H54 (cell line): Measurements from ENCODE around the gene PGD.
"Not testable (repeated sequence)": the region's sequence is repeated elsewhere in the genome, so short reads cannot be mapped to it uniquely, and the experiment has no call there.

Experiments
- DNase-seq: peaks from one replicate; pipeline ENCODE4 v3.0.0; 2011; ENCODE audit warnings: low spot score, mixed read lengths; ENCODE audit not compliant: insufficient read length
- FAIRE-seq: peaks from 3 replicates; lab custom pipeline; 2011; peaks lifted over from hg19 to GRCh38; lab: Jason Lieb, UNC
- POLR2A ChIP-seq: IDR thresholded peaks from 2 replicates; pipeline ENCODE4 v1.6.1; 2011; ENCODE audit warnings: low read depth, mild to moderate bottlenecking, low read length

Gene PGD

DNA sequence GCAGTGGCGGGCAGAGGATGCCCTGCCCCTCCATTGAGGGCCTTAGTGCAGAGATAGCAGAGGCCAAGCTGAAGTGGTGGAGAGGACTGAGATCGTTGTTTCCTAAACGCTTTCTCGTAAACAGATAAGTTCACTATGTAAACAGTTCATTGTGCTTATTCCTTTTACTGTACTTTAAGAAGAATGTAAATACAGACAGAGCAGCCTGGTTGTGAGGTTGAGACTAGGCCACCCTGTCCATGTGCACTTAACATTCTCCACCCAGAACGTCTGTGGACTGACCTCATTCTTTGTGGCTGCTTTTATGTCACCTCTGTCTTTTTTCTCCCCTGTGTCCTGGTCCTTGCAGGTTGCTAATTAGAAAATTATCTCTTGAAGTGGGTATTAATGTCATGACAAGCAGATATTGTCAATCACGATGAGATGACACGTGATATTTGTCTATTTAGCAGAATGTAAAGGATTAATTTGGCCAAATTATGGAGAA, 39.9 kb downstream of the PGD start:
- DNase-seq (no peak), FAIRE-seq (no peak)
- TF ChIP-seq POLR2A = no peak

DNA sequence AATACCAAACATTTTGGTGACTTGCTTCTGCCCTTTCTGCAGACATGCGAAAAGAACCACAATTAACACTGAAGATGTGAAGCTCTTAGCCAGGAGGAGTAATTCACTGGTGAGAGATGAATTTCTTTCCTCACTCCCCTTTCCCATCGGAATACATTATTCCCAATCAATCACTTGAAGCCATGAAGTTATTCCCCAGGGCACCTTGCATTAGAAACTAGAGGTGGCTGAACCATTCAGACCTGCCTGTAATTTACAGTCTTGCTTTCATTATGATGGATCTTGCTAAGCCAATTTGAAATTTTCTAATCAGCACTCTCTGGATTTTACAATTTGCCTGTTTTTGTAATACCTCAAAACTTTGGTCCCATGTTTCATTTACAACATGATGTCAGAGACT, 41.4 kb downstream of the PGD start:
- no peak for DNase-seq
- no peak for TF ChIP-seq POLR2A
- FAIRE-seq = no peak

- DNase-seq (no peak), FAIRE-seq (no peak)
- TF ChIP-seq POLR2A = no peak
Measured at GRCh38 chr1:10440794-10441193, 41.9 kb downstream of the PGD start.

DNA sequence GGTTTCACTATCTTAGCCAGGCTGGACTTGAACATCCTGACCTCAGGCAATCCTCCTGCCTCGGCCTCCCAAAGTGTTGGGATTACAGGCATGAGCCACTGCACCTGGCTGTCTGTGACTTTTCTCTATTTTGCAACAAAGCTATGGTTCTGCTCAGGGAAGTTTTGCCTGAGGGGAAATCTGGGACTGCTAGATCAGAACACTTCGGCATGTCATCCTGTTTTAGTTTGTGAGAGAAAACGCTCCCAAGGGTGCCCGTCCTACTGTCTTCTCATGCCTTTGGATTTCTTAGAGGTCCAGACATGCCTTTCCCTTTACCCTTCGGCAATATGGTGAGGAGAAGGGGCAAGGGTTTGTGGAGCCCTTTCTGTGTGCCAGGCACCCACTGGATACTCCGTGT, 45.4 kb downstream of the PGD start:
- FAIRE-seq = no peak
- TF ChIP-seq POLR2A = no peak
- no peak for DNase-seq

DNA sequence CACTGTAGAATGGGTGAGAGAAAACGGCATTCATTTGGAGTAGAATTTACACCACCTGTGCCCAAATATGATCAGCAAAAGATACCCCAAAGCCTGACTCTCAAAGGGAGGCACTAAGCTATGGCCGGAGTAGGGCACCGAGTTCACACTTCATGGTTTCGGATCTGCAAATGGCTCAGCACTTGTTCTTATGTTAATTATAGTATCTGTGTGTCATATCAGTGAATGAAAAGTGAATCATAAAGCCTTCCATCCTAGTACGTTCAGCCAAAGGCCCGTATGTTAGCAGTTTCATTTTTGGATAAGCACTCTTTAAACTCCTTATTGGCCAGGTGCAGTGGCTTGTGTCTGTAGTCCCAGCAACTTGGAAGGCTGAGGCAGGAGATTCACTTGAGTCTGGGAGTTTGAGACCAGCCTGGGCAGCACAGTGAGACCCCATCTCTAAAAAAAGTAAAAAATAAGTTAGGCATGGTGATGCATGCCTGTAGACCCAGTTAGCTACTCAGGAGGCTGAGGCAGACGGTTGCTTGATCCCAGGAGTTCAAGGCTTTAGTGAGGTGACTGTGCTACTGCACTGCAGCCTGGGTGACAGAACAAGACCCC, 46.0 kb downstream of the PGD start:
- no peak for TF ChIP-seq POLR2A
- no peak for DNase-seq
- FAIRE-seq = no peak

GRCh38 chr1:10446790-10447422, 48.0 kb downstream of the PGD start:
- DNase-seq = no peak
- FAIRE-seq = no peak

GRCh38 chr1:10449751-10450150, 50.9 kb downstream of the PGD start, which contains the start of gene CORT:
Gene CORT (plus strand): TSS chr1:10450031. CDS start chr1:10450224, 193 bp downstream.
- no peak for FAIRE-seq
- TF ChIP-seq POLR2A = no peak

More at GRCh38 chr1:10446790-10447422, 48.0 kb downstream of the PGD start:
- no peak for TF ChIP-seq POLR2A

DNA sequence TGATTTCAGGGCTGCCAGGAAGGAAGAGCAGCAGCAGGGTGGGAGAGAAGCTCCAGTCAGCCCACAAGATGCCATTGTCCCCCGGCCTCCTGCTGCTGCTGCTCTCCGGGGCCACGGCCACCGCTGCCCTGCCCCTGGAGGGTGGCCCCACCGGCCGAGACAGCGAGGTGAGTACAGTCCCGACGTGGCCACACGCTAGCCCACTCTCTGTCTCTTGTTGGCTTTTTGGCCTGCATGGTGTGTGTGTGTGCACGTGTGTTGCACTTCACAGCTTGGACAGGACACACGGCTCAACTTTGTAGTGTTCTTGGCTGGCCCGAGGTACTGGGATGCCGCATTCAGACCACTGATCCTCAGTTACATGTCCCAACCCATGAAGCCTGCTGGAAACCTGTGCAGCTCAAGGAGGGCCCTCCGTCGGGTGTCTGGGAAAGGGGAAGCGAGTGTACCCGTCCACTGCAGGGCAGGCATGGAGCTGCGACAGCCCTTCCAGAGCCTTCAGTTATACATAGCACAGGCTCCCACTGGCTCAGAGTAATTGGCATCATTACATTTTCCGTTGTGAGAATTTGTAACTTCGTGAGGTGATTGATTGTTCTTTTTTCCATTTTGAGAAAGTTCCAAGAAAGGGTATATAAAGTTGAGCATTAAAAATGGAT, 51.4 kb downstream of the PGD start:
- no peak for TF ChIP-seq POLR2A
- FAIRE-seq (no peak), DNase-seq (no peak)

More at GRCh38 chr1:10449751-10450150, 50.9 kb downstream of the PGD start, which contains the start of gene CORT:
- DNase-seq = no peak

- no peak for TF ChIP-seq POLR2A
- DNase-seq (no peak), FAIRE-seq (no peak)
Measured at GRCh38 chr1:10450836-10451235, 52.0 kb downstream of the PGD start.

DNA sequence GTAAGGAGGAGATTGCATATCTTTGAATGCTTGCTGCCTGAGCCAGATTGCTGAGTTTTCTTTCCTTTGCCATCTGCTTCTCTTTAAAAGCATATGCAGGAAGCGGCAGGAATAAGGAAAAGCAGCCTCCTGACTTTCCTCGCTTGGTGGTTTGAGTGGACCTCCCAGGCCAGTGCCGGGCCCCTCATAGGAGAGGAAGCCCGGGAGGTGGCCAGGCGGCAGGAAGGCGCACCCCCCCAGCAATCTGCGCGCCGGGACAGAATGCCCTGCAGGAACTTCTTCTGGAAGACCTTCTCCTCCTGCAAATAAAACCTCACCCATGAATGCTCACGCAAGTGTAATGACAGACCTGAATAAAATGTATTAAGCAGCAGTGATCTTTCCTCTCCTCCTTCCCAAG, 52.4 kb downstream of the PGD start:
- no peak for DNase-seq
- no peak for TF ChIP-seq POLR2A
- FAIRE-seq = no peak

DNA sequence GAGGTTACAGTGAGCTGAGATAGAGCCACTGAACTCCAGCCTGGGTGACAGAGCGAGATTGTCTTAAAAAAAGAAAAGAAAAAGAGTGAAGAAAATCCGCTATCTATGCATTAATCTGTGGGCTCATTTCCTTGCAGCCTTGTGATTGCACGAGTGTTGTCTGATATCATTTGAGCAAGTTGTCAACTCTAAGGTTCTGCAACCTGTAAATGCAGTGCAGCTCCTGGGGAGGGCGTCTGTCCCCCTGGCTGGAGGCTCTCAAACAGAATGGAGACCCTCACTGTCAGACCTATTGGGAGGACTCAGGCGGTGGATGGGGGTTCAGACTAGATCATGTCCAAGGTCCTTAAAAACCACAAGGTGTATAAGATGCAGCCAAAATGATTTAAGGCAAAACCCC, 57.2 kb downstream of the PGD start:
- no peak for TF ChIP-seq POLR2A
- FAIRE-seq = no peak
- DNase-seq = no peak

DNA sequence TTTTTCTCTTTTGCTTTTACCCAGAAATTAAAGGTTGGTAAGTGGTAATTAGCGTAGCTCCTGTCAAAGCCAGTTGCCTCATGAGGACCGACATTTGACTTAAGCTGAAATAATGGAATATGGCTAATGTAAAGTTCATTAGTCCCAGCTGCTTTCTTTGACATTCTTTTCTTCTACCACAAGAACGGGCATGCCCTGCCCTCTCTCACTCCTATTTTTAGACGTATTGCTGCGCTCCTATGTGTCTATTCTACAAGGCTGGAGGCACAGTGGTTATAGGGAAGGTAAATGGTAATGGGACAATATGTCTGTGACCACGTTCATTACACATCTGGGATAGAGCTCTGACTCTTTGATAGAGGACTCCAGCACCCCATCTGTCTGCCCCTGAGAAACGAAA, 57.8 kb downstream of the PGD start:
- FAIRE-seq (no peak), DNase-seq (no peak)
- TF ChIP-seq POLR2A = no peak

DNA sequence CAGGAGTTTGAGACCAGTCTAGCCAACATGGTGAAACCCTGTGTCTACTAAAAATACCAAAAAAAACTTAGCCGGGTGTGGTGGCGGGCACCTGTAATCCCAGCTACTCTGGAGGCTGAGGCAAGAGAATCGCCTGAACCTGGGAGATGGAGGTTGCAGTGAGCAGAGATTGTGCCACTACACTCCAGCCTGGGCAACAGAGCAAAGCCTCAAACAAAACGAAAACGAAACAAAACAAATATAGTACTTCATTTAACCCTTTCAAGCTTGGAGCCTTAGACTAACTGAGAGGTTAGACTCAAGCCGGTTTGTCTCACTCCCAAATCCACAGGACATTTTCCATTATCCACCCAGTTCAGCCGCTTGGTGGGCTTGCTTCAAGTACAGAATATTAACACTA, 58.6 kb downstream of the PGD start:
- not testable (repeated sequence) for FAIRE-seq, DNase-seq

DNA sequence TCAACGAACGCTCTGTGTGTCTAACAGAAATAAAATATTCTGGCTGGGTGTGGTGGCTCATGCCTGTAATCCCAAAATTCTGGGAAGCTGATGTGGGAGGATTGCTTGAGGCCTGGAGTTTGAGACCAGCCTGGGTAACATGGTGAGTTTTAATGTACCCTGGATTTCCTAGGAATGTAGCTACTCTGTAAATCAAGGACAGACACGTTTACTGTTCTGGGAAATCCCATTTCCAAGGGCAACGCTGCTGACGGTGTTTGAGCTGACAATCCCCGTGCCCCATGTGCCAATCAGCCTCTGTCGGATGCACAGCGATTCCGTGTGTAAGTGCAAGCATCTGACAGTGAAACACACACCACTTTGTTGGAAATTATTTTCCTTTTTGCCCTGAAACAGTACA, 59.0 kb downstream of the PGD start:
- FAIRE-seq (no peak), DNase-seq (no peak)
- TF ChIP-seq POLR2A = no peak
